Common myeloid progenitor, CD34-positive (primary cell): Measurements from ENCODE around the gene RNASE12. TPM values are rescaled to one million over a fixed set of nuclear protein-coding genes. Genes with fewer than 3 reads are reported as not detected.

Source experiments
- CTCF ChIA-PET: fragments of 350-600 bp; sonication (Branson Sonifier 250); formaldehyde crosslinking; loops from one replicate; lab custom pipeline; 2021; ENCODE audit warnings: antibody characterized with exemption; lab: Charles Lee
- POLR2A ChIA-PET: fragments of 350-600 bp; sonication (Branson Sonifier 250); formaldehyde crosslinking; loops from one replicate; lab custom pipeline; 2021; ENCODE audit warnings: antibody characterized with exemption; lab: Charles Lee
- DNase-seq, 3 donors: peaks; one replicate each; pipeline versions ENCODE4 v3.0.0 to v3.0.0-alpha.2; 2013
- H3K27ac ChIP-seq, 2 experiments: 1 replicate in 1 of 2; 2 replicates in 1 of 2; pipeline ENCODE4 v1.7.0; 2013; ENCODE audit warnings: inconsistent platforms in 2 of 2, low read length in 2 of 2, mild to moderate bottlenecking in 2 of 2, low read depth in 1 of 2, moderate library complexity in 1 of 2; ENCODE audit not compliant: severe bottlenecking in 2 of 2, insufficient read depth in 1 of 2, poor library complexity in 1 of 2
- H3K27me3 ChIP-seq, 5 experiments: replicated peaks in 2 of 5; 1 replicate in 3 of 5; 2 replicates in 2 of 5; pipeline versions ENCODE4 v1.6.1 to v1.7.0; 2013; ENCODE audit warnings: low read length in 4 of 5, mild to moderate bottlenecking in 2 of 5, moderate library complexity in 2 of 5, inconsistent platforms in 1 of 5; ENCODE audit not compliant: insufficient read depth in 5 of 5, control insufficient read depth in 4 of 5
- H3K36me3 ChIP-seq, 4 experiments: 1 replicate in 2 of 4; 2 replicates in 2 of 4; pipeline versions ENCODE4 v1.6.1 to v1.7.0; 2013; ENCODE audit warnings: low read length in 3 of 4, control low read depth in 1 of 4, mild to moderate bottlenecking in 1 of 4; ENCODE audit not compliant: control insufficient read depth in 4 of 4, insufficient read depth in 4 of 4
- H3K4me1 ChIP-seq, 4 experiments: 1 replicate in 3 of 4; 2 replicates in 1 of 4; pipeline versions ENCODE4 v1.6.1 to v1.7.1; 2013; ENCODE audit warnings: low read length in 3 of 4, mild to moderate bottlenecking in 3 of 4, control low read depth in 1 of 4, inconsistent platforms in 1 of 4, moderate library complexity in 1 of 4; ENCODE audit not compliant: control insufficient read depth in 4 of 4, insufficient read depth in 4 of 4; ENCODE audit errors: control extremely low read depth in 1 of 4
- H3K4me3 ChIP-seq, 7 experiments: 1 replicate in 4 of 7; 2 replicates in 3 of 7; pipeline versions ENCODE4 v1.5.1 to v1.7.0; 2013; ENCODE audit warnings: mild to moderate bottlenecking in 7 of 7, low read length in 6 of 7, moderate library complexity in 6 of 7, inconsistent platforms in 2 of 7, low read depth in 2 of 7, control low read depth in 1 of 7; ENCODE audit not compliant: insufficient read depth in 4 of 7, control insufficient read depth in 1 of 7; ENCODE audit errors: extremely low read depth in 1 of 7
- H3K9me3 ChIP-seq, 5 experiments: 1 replicate in 4 of 5; 2 replicates in 1 of 5; pipeline versions ENCODE4 v1.6.1 to v1.7.1; 2013; ENCODE audit warnings: low read length in 4 of 5, mild to moderate bottlenecking in 2 of 5, inconsistent platforms in 1 of 5, low read depth in 1 of 5, moderate library complexity in 1 of 5; ENCODE audit not compliant: control insufficient read depth in 4 of 5, insufficient read depth in 2 of 5; ENCODE audit errors: control extremely low read depth in 1 of 5
- WGBS: methylation state at CpG from one replicate; pipeline ENCODE4 v1.1.5; 2013; ENCODE audit not compliant: insufficient coverage; 5-methylcytosine and 5-hydroxymethylcytosine counted together
- polyA plus RNA-seq: library from polyadenylated mRNA; unstranded; fragments of 120-200 nt; gene quantifications from one replicate; pipeline ENCODE4 v1.2.1, GENCODE V29; 2013

RNASE12 gene, protein sequence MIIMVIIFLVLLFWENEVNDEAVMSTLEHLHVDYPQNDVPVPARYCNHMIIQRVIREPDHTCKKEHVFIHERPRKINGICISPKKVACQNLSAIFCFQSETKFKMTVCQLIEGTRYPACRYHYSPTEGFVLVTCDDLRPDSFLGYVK
- not detected for polyA plus RNA-seq

DNA sequence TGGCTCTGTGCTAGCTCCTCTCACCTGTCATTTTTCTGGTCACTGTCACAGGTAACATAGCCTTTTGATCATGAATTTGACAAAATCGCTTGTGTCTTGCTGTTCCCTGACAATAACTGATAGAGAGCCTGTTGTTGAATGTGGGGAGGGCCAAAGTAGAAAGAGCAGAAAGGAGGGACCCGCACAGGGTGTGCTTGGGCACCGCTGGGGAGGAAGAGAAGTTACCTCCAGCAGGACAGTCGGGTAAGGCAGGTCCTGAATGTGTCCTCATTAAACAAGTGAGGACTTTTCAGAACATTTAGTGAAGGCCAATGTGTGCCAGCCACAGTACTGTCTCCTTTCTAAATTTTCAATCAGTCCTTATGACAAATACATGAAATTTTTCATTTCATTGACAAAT, at the start of gene RNASE12:
RNASE12 (minus strand) TSS at position 142 of the 400 bp plus-strand sequence. CDS start 653 bp downstream, outside the sequence.
- Histone ChIP-seq H3K4me3 (peak within 1 kb of the TSS in 1 of 7 experiments; percentile 14), H3K4me1 (peaks cover 0 to 11% (median 7%) of the 10 kb centered on the region in 4 experiments), H3K27me3 (no peaks in the 10 kb centered on the region), H3K27ac (no peak within 1 kb of the TSS), H3K36me3 (no peaks in the 10 kb centered on the region), H3K9me3 (no peaks in the 10 kb centered on the region)
- no peak for DNase-seq
- ChIA-PET CTCF (interaction anchor here (1.0 to 1.2 kb wide), 2 partner anchors 11 to 40 kb away, joined by 3 read pairs; no protein-coding TSS in a partner anchor), POLR2A (no interaction called here)
- WGBS = 100% methylated on average over 3 of the region's 4 CpGs

DNA sequence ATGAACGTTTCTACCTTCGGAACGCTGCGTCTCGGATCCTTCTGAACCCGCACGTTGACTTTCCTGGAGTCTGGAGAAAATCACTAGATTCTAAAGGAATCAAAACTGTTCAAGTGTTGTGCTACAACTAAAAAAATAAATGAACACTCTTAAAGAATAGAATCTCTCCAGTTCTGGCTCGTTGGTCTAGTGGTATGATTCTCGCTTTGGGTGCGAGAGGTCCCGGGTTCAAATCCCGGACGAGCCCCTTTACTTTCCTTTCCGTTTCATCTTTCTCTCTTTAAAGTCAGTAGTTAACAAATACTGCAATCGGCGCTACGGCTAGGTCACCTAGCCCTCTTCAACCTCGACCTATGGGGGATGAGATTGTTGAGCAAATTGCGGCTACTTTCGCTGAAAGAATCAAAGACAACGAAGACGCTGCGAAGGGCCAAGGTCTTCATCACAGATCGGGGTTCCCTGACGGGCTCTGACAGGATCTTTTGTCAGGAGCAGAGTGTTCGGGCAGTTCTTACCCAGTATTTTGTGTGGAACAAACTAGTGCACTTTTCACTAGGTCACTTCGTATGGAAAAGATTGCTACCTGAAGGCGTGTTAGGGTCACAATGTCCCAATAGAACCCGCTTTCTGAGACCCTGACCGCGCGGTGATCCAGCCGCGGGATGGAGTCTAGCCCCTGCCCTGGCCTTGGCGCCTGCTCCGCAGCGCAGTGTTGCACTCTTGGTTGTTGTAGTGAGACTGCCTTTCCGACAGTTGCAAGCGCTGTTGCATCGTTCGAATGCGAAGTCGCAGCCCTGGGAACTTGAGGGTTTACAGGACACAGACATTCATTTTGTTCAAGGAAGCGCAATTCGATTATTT, 41.9 kb upstream of the RNASE12 start:
- Histone ChIP-seq H3K4me1 (peaks cover 10 to 33% (median 28%) of the 10 kb centered on the region in 4 experiments), H3K36me3 (no peaks in the 10 kb centered on the region), H3K9me3 (peaks cover 0 to 10% (median 4%) of the 10 kb centered on the region in 5 experiments), H3K27ac (no peak overlapping the region), H3K27me3 (peaks cover 9 to 51% (median 42%) of the 10 kb centered on the region in 5 experiments), H3K4me3 (peak overlapping the region; percentile 24 to 89 (median 76))
- DNase-seq = peak; percentile 73 to 89 (median 76)
- CTCF ChIA-PET = interaction anchor here (1.0 to 2.4 kb wide), 6 partner anchors 10 to 305 kb away, joined by 3 to 12 read pairs (median 5); no protein-coding TSS in a partner anchor
- 9% methylated on average over 35 of the region's 45 CpGs for WGBS
- POLR2A ChIA-PET = interaction anchor here (0.7 kb wide), 1 partner anchor 588 kb away, joined by 3 read pairs; no protein-coding TSS in a partner anchor

DNA sequence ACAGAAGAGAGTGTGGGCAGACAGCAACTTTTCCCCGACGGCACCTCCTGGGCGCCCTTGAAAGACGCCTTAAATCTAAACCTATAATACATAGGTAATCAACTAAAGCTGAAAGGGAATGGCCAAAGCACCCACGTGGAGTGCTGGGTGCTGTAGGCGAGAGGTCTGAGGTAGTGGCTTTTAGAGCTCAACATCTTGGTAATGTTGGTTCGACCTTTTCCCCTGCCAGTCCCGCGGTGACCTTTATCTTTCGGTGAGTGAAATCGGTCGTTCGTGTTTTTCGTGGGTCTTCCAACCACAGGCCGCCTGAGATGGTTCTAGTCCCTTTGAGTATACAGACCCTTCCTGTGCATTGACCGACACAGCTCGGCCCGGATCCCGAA, 41.3 kb upstream of the RNASE12 start:
- Histone ChIP-seq H3K27me3 (peaks cover 9 to 56% (median 49%) of the 10 kb centered on the region in 5 experiments), H3K9me3 (peaks cover 0 to 10% (median 4%) of the 10 kb centered on the region in 5 experiments), H3K4me1 (peaks cover 10 to 33% (median 28%) of the 10 kb centered on the region in 4 experiments), H3K36me3 (no peaks in the 10 kb centered on the region), H3K27ac (no peak overlapping the region), H3K4me3 (peak overlapping the region; percentile 24 to 89 (median 76))
- CTCF ChIA-PET = interaction anchor here (0.9 to 2.4 kb wide), 7 partner anchors 10 to 304 kb away, joined by 3 to 12 read pairs (median 5); no protein-coding TSS in a partner anchor
- WGBS = 0% methylated on average over 15 of the region's 19 CpGs
- peak in 1 of 3 donors; percentile 42 for DNase-seq
- POLR2A ChIA-PET = no interaction called here

DNA sequence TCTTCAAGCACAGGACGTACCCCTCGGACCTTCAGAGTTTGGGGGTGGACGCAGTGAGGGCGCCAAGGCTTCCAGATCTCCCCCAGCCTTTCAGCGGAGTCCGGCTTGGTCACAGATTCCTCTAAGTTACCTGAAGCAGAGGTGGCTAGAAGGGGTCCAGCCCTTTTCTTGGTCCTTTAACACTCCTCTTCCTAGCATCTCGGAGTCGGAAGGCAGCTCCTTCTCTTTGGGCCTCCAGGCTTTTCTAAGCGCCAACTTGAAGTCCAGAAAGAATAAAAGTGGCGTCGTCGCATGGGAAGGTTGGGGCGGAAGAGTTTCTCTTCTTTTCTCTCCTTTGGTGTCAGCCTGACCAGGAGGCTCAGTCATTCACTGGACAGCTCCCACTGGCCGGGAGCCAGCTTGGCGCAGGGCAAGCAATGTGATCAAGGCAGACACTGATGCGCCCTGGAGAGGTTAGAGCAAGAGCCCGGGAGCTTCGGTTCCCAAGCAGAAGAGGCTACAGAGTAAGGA, 40.8 kb upstream of the RNASE12 start:
- under 1% methylated on average over 13 of the region's 18 CpGs for WGBS
- Histone ChIP-seq H3K4me1 (peaks cover 10 to 33% (median 28%) of the 10 kb centered on the region in 4 experiments), H3K27ac (no peak overlapping the region), H3K4me3 (peak overlapping the region; percentile 33 to 89 (median 76)), H3K27me3 (peaks cover 9 to 61% (median 54%) of the 10 kb centered on the region in 5 experiments), H3K36me3 (no peaks in the 10 kb centered on the region), H3K9me3 (peaks cover 0 to 10% (median 4%) of the 10 kb centered on the region in 5 experiments)
- CTCF ChIA-PET = interaction anchor here (0.9 to 2.4 kb wide), 8 partner anchors 9 to 304 kb away, joined by 3 to 12 read pairs (median 4); no protein-coding TSS in a partner anchor
- POLR2A ChIA-PET = no interaction called here
- peak in 1 of 3 donors; percentile 35 for DNase-seq

GRCh38 chr14:20631023-20631879, 40.1 kb upstream of the RNASE12 start:
- H3K9me3 ChIP-seq = peaks cover 0 to 10% (median 4%) of the 10 kb centered on the region in 5 experiments
- DNase-seq = peak; percentile 63 to 76 (median 75)
- peaks cover 9 to 62% (median 55%) of the 10 kb centered on the region in 5 experiments for H3K27me3 ChIP-seq
- H3K27ac ChIP-seq = no peak overlapping the region
- CTCF ChIA-PET = interaction anchor here (0.7 to 2.4 kb wide), 13 partner anchors 10 to 303 kb away, joined by 3 to 12 read pairs (median 4); no protein-coding TSS in a partner anchor
- peak overlapping the region; percentile 33 to 89 (median 76) for H3K4me3 ChIP-seq
- H3K4me1 ChIP-seq = peaks cover 10 to 35% (median 31%) of the 10 kb centered on the region in 4 experiments
- POLR2A ChIA-PET = interaction anchor here (1.1 to 1.7 kb wide), 2 partner anchors 18 to 288 kb away, joined by 3 to 4 read pairs; partner anchors contain the start of gene PARP2
- no peaks in the 10 kb centered on the region for H3K36me3 ChIP-seq
- WGBS = 0% methylated on average over 6 of the region's 19 CpGs
